ENCODE data around the gene LEMD2.

DNA sequence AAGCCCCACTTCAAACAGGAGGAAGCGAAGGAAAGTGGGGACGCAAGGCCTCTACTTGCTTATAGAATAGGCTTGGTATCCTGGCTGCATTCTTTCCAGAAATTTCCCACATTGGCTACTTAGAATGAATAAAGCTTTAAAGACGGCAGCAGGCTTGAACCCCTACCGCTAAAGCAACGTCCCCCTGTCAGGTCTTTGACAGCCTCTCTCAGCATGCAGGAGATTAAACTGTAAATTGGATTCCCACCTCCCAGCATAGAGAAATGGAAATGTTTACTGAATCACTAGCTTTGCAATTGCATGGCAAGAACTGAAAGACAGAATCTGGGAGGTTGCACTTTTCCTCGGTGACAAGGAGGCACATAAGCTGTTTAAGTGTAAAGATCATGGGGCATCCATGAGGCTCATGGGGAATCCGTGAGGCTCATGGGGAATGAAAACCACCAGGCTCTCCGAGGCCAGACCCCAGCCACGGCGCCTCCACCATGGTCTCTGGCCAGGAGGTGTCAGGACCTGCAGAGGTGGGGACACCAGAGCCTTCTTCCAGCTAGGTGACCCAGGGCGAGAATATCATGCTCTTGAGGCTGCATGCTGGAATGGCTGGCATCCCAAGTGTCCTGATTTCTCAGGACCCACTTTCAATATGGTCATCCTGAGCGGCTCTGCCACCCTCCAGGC, 10.3 kb downstream of the LEMD2 start:
- TF ChIP-seq EZH2 (IDR thresholded peaks at IDR 0.05; ENCODE audit: insufficient read depth, poor library complexity, severe bottlenecking) (no peak), EZH2phosphoT487 (IDR thresholded peaks at IDR 0.05; ENCODE audit: insufficient read depth, low read depth) (no peak)
